DND-41 (cell line): Measurements from ENCODE around the gene SCCPDH.

Experiments used
- CTCF ChIP-seq: IDR thresholded peaks from 2 replicates; pipeline ENCODE4 v1.5.1; 2012; ENCODE audit warnings: borderline replicate concordance, low read length, moderate library complexity, mild to moderate bottlenecking; ENCODE audit not compliant: poor library complexity, severe bottlenecking; ENCODE audit errors: extremely low read depth
- EZH2 ChIP-seq: IDR thresholded peaks from 3 replicates; pipeline ENCODE4 v1.6.1; 2012; ENCODE audit warnings: borderline replicate concordance, low read depth, mild to moderate bottlenecking, moderate library complexity, low read length, inconsistent platforms; ENCODE audit not compliant: severe bottlenecking

DNA sequence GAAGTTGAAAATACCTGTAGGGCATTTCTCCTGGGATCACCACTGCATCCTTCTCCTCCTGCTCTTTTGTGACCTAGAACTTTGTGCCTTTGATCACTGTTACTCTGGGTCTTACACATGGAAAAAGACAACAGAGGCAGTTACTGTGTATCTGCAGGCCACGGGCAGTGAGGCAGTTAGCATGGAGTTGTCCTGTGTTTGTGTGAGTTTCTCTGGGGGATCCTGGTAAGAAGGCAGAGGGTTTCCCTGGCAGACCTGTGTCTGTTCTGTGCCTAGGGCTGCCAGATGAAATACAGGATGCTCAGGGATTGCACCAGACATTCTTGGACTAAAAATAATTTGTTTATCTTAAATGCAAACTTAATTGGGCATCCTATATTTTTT is 44.4 kb upstream of the SCCPDH start:
- TF ChIP-seq CTCF (no peak), EZH2 (no peak)
